ENCODE results near the gene EFHD1.
"Not testable (repeated sequence)": the region's sequence is repeated elsewhere in the genome, so short reads cannot be mapped to it uniquely, and the experiment has no call there.

The EFHD1 gene

DNA sequence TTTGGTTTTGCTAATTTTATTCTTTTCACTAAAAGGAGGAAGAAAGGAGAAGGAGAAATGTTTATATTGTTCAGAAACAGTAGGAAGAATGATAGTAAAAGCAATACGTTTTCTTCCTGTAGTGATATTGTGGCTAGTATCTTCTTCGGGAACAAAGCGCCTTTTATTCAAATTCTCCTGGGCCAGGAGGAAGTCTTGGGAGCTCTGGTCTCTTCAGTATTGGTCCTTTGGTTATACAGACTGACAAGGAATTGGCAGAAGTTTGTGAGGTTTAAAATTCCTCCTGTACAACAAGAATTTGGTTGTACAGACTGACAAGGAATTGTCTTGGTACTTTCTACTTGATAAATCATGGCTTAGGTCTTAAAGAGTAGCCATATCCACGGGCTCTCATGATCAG lies 73.7 kb downstream of the EFHD1 start:
- H3K27ac Mint-ChIP-seq, result no peak overlapping the region
- no peaks in the 10 kb centered on the region for H3K27me3 Mint-ChIP-seq
- no peak overlapping the region for H3K4me3 Mint-ChIP-seq
- H3K9me3 Mint-ChIP-seq, result no peaks in the 10 kb centered on the region
- H3K36me3 Mint-ChIP-seq, result peaks cover 24 to 28% of the 10 kb centered on the region in 2 donors
- peaks cover 8 to 12% of the 10 kb centered on the region in 2 donors for H3K4me1 Mint-ChIP-seq
- ATAC-seq (replicated peaks) (no peak), DNase-seq (no peak)

DNA sequence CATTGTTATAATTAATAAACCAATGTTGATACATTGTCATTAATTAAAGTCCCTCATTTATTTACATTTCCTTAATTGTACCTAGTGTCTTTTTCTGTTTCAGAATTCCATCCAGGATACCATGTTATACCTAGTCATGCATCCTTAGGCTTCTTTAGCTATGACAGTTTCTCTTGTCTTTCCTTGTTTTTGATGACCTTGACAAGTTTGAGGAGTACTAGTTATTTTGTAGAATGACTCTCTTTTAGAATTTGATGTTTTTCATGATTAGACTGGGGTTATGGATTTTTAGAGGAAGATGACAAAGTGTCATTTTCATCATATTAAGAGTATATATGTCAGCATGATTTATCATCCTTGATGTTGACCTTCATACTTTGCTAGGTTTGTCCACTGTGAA lies 80.1 kb downstream of the EFHD1 start:
- Mint-ChIP-seq H3K27me3 (no peaks in the 10 kb centered on the region), H3K36me3 (peaks cover 35 to 39% of the 10 kb centered on the region in 2 donors), H3K4me1 (peaks cover 5 to 26% of the 10 kb centered on the region in 2 donors), H3K9me3 (no peaks in the 10 kb centered on the region), H3K27ac (no peak overlapping the region), H3K4me3 (no peak overlapping the region)
- DNase-seq (no peak), ATAC-seq (replicated peaks) (no peak)

DNA sequence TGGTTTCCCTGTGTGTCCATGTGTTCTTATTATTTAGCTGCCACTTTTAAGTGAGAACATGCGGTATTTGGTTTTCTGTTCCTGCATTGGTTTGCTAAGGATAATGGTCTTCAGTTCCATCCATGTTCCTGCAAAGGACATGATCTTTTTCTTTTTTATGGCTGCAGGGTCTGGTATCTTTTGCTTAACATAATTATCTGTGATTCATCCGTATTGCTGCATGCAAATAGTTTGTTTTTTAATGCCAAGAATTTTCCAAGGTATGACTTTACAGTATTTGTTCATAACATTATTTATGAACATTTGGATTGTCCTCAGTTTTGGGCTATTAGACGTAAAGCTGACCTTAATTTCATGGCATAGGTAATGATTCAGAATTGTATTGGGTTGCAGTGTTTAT lies 81.6 kb downstream of the EFHD1 start:
- H3K27ac Mint-ChIP-seq, result no peak overlapping the region
- peaks cover 0 to 2% of the 10 kb centered on the region in 2 donors for H3K9me3 Mint-ChIP-seq
- H3K4me1 Mint-ChIP-seq, result peaks cover 5 to 34% of the 10 kb centered on the region in 2 donors
- no peak overlapping the region for H3K4me3 Mint-ChIP-seq
- no peaks in the 10 kb centered on the region for H3K27me3 Mint-ChIP-seq
- H3K36me3 Mint-ChIP-seq, result peaks cover 46 to 53% of the 10 kb centered on the region in 2 donors
- DNase-seq (no peak), ATAC-seq (replicated peaks) (no peak)

GRCh38 chr2:232720056-232720455 lies 86.7 kb downstream of the EFHD1 start:
- not testable (repeated sequence) for H3K4me3 Mint-ChIP-seq

GRCh38 chr2:232721261-232721660 lies 87.9 kb downstream of the EFHD1 start:
- DNase-seq, result no peak
- Mint-ChIP-seq H3K4me3 (no peak overlapping the region), H3K4me1 (peaks cover 14 to 43% of the 10 kb centered on the region in 2 donors), H3K27me3 (no peaks in the 10 kb centered on the region), H3K27ac (no peak overlapping the region), H3K36me3 (peaks cover 54 to 65% of the 10 kb centered on the region in 2 donors), H3K9me3 (peaks cover 0 to 2% of the 10 kb centered on the region in 2 donors)
- ATAC-seq (replicated peaks), result no peak

More at GRCh38 chr2:232720056-232720455, 86.7 kb downstream of the EFHD1 start:
- peaks cover 50 to 63% of the 10 kb centered on the region in 2 donors for H3K36me3 Mint-ChIP-seq
- ATAC-seq (replicated peaks); DNase-seq; H3K27ac Mint-ChIP-seq; H3K27me3 Mint-ChIP-seq; H3K9me3 Mint-ChIP-seq: not testable (repeated sequence)
- H3K4me1 Mint-ChIP-seq, result peaks cover 16 to 47% of the 10 kb centered on the region in 2 donors

- no peak for DNase-seq
- ATAC-seq (replicated peaks), result no peak
- no peak overlapping the region for H3K4me3 Mint-ChIP-seq
- H3K9me3 Mint-ChIP-seq, result peaks cover 0 to 2% of the 10 kb centered on the region in 2 donors
- H3K36me3 Mint-ChIP-seq, result peaks cover 50 to 61% of the 10 kb centered on the region in 2 donors
- H3K4me1 Mint-ChIP-seq, result peaks cover 14 to 38% of the 10 kb centered on the region in 2 donors
- H3K27ac Mint-ChIP-seq, result no peak overlapping the region
- H3K27me3 Mint-ChIP-seq, result no peaks in the 10 kb centered on the region
These were observed 88.5 kb downstream of the EFHD1 start for GRCh38 chr2:232721882-232722281.

GRCh38 chr2:232723027-232723426 lies 89.6 kb downstream of the EFHD1 start:
- Mint-ChIP-seq H3K27ac (no peak overlapping the region), H3K4me1 (peaks cover 12 to 35% of the 10 kb centered on the region in 2 donors), H3K36me3 (peaks cover 52 to 60% of the 10 kb centered on the region in 2 donors), H3K9me3 (peaks cover 0 to 2% of the 10 kb centered on the region in 2 donors), H3K4me3 (no peak overlapping the region), H3K27me3 (no peaks in the 10 kb centered on the region)
- no peak for ATAC-seq (replicated peaks)
- DNase-seq, result no peak

- Mint-ChIP-seq H3K36me3 (peaks cover 35 to 47% of the 10 kb centered on the region in 2 donors), H3K27me3 (no peaks in the 10 kb centered on the region), H3K9me3 (no peaks in the 10 kb centered on the region), H3K4me1 (peaks cover 4% of the 10 kb centered on the region in 2 donors), H3K4me3 (no peak overlapping the region), H3K27ac (no peak overlapping the region)
- ATAC-seq (replicated peaks) (no peak), DNase-seq (no peak)
These were observed 95.4 kb downstream of the EFHD1 start for GRCh38 chr2:232728785-232729184.

DNA sequence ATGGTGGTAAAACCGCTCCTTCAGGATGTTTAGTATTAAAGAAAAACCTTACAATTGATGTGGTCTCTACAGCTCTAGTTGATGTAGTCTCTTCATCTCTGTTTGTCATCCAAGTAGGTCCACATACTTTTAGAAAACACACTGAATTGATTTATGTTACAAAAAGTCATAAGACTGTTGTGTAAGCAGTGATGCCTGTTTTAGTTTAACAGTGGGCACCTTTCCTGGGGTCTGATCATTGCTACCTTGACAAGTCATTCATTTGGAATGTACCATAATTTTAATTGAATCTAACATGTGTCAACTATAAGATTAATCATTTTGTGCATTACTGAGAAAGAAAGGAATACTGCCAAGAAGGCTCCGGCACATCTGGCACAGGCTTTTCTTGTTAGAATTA lies 98.1 kb downstream of the EFHD1 start:
- Mint-ChIP-seq H3K4me3 (no peak overlapping the region), H3K27me3 (no peaks in the 10 kb centered on the region), H3K36me3 (peaks cover 26 to 38% of the 10 kb centered on the region in 2 donors), H3K9me3 (no peaks in the 10 kb centered on the region), H3K4me1 (peaks cover 4% of the 10 kb centered on the region in 2 donors), H3K27ac (no peak overlapping the region)
- DNase-seq (no peak), ATAC-seq (replicated peaks) (no peak)

Measured in stimulated activated naive B cell treated with anti-CD40 and anti-IgM and Interleukin-4, amounts not matched to agents 10 μg/mL and 1 μg/mL and 100 μg/mL, for 72 hours (primary cell).